ENCODE results near the gene TMUB1.

Gene TMUB1

GRCh38 chr7:151083071-151083823 is at the start of gene TMUB1:
TMUB1 (minus strand) TSS chr7:151083493; CDS start chr7:151082563, 930 bp downstream.
- peak; percentile 43 to 45 for DNase-seq

- no peak for DNase-seq
These were observed 49.3 kb upstream of the TMUB1 start for GRCh38 chr7:151132461-151133205.

DNA sequence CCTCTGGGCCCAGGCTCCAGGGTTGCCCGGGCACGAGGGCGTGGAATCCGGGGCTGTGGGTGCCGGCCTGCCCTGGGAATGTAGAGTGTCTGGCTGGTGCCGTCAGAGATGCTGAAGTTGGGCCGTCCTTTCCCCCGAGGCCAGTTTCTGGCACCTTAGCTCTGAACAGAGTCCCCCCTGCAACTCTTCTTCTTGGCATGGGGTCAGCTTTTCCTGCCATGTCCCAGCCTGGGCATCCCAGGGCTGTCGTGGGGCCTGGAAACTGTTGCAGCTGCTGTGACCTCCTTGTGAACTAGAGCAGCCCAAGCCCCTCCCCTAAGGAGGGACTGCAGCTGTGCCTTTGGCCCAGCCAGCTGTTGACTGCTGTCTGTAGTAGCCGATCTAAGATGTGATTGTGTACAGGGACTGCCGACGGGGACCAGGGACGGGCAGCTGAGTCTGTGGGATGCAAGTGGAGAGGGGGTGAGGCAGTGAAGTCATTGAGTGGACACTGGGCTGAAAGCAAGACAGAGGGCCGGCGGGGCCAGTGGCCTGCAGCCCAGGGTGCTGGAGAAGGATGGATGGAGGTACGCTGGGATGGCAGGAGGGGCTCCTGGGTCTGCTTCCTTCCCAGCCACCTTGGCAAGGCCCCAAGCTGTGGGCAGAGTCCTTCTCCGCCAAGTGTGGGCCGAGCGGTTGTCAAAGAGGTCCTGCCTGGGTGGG is 48.5 kb upstream of the TMUB1 start:
- no peak for DNase-seq

DNA sequence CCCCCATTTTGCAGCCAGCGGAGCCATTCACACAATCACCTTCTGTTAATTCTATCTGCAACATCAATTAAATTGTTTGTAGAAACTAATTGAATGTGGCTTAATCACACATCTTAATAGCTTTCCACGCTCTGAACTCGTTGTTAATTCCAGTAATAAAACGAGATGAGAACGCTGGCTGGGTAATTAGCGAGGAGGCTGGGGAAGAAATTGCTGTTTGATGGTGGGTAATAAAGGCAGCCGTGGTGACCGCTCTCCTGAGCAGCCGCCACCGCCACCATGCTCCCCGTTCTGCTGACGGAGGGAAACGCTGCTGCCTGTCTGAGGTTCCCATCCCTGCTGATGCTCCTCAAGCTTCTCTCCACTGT is 47.9 kb upstream of the TMUB1 start:
- no peak for DNase-seq

DNA sequence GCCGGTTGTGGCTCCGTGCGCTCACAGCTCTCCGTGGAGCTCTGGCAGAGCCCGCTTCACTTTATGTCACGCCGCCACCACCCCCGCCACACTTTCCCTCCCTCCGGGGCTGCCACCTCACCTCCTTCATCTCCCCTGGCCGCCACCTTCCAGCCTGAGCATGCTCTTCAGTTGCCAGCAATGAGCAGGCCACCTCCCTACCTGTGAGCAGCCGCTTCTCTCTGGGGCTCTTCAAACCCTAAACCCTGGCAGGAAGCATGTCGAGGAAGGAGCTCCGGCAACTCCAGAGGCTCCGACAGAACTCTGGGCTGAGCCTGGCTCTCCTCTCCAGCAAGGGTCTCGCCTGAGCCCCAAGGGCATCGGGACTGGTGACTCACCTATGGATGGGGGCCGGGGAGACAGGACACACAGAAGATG is 47.5 kb upstream of the TMUB1 start:
- no peak for DNase-seq

GRCh38 chr7:151129960-151130591 is 46.8 kb upstream of the TMUB1 start:
- no peak for DNase-seq

DNA sequence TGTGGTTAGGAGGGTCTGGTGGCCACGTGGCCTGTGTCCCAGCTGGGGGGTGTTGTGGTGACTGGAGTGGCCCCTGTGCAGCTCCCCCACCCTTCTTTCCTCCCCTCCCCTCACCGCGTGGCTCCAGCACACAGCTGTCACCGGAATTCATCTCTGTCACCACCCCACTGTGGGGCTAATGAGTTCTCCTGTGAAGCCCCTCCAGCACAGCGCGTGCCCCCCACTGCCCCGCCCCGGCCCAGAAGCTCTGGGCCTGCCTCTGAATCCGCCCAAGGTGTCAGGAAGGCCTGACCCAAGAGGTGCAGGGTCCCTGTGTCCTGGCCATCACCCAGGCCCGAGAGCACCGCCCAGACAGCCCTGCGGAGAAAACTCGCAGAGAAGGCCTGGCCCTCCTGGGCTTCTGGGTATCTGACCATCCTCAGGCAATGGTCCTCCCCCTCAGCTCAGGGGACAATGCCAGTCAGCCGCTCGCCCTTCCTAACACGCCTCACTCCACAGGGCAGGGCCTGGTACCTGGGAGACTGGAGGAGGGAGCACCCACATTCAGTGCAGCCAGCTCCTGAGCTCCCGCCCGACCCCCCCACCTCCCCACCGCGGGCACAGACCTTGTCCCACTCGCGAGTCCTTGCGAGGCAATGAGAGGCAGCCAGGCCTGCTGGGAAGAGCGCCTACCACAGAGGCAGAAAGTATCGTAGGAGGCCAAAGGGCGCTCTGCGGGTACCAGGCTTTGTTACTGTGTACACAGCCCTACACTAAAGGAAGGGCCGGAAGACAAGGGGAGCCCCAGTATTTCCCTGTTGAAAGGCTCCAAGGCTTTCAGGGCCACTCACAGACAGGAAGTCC is 46.0 kb upstream of the TMUB1 start:
- no peak for DNase-seq

GRCh38 chr7:151128716-151129115 is 45.4 kb upstream of the TMUB1 start:
- DNase-seq: no peak

DNA sequence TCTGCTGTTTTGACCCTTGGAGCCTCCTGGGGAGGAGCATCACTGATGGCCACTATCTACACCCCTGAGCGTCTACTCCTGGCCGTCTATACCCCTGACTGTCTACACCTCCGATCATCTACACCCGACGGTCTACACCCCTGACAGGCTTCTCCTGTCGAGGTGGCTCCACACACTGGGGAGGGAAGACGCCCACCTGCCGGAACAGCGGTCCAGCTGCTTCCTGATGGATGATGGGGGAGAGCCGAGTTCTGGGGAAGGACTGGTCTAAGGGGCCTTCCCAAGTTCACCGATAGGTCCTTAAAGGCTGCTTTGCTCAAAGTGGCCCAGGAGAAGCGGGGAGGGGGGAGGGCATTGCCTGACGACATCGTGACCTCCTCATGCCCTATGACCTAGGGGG is 44.9 kb upstream of the TMUB1 start:
- no peak for DNase-seq

DNA sequence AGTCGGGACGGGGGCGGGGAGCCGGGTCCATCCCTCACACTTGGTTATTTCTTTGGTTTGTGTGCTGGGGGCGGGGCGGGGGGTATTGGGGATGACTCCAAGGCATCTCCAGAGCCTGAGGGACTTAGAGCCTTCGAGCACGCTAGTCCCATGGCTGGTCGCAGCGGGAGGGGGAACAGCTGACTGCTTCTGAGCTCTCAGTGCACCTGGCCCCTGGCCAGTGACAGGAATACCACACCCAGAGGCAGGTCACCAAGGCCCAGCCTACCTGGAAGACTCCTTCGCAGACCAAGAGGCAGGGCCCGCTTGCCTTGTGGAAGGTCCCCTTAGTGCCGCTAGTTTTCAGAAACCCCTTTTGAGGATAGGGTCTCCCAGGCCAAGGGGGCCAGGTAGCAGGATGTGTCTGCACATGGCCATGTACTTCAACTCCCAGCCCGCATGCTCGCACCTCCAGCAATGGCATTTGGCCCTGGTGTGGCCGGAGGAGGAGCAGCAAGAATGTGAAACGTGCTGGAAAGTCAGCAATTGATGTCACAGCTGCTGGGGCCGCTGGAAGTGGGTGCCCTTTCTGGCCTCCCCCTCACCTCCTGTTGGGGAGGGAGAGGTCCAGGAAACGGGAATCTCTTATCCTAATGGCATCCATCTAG is 43.3 kb upstream of the TMUB1 start:
- no peak for DNase-seq

DNA sequence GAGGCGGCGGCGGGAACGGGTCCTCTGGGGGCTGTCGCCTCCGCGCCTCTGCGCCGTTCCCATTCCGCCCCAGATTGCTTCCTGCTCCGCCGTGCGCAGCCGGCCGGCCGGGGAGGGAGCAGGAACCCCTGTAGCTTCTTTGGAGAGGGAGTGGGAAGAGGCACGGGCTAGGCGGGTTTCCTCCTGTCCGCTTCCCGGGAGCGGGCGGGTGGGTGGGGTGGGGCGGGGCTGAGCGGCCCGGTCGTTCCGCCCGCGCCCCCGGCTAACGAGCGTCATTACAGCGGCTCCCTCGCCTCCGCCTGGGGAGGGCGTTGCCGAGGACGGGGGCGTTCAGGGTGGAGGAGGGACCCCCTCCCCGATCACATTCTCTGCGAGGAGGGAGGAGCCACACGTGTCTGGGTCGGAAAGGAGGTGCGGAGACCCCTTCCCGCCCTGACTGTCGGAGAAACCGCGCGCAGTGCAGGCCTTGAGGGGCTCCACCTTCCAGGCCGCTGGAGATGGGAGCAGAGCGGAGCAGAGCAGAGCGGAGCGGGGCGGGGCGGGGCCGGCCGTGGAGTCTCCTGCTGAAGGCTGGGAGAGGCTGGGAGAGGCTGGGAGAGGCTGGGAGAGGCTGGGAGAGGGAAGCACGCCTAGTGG is 42.7 kb upstream of the TMUB1 start:
- DNase-seq: no peak

- no peak for DNase-seq
These were observed 42.2 kb upstream of the TMUB1 start for GRCh38 chr7:151125470-151125845.

- DNase-seq: no peak
These were observed 41.7 kb upstream of the TMUB1 start for GRCh38 chr7:151124899-151125399.

- DNase-seq: no peak
These were observed 41.2 kb upstream of the TMUB1 start for GRCh38 chr7:151124481-151124880.

GRCh38 chr7:151123822-151124464 is 40.6 kb upstream of the TMUB1 start:
- peak; percentile 41 to 48 for DNase-seq

GRCh38 chr7:151123158-151123821 is 40.0 kb upstream of the TMUB1 start:
- no peak for DNase-seq

- DNase-seq: no peak
These were observed 39.5 kb upstream of the TMUB1 start for GRCh38 chr7:151122796-151123157.

GRCh38 chr7:151122276-151122675 is 39.0 kb upstream of the TMUB1 start:
- no peak for DNase-seq

GRCh38 chr7:151121380-151122170 is 38.3 kb upstream of the TMUB1 start:
- no peak for DNase-seq
